HepG2 (cell line): ENCODE measurements around the gene NYNRIN. TPM values are rescaled to one million over a fixed set of nuclear protein-coding genes. Genes with fewer than 3 reads are reported as not detected.
A peak's percentile ranks its signal among the peaks of the same experiment; 100 is the strongest.

Experiments
- GPN1 ChIP-seq: sonication (generic); formaldehyde crosslinking; IDR thresholded peaks from 2 replicates; pipeline ENCODE4 v1.5.1; 2020; ENCODE audit warnings: missing genetic modification reagents, borderline replicate concordance
- HNF1B ChIP-seq: sonication (generic); formaldehyde crosslinking; IDR thresholded peaks from 2 replicates; pipeline ENCODE4 v1.5.1; 2020; ENCODE audit warnings: mild to moderate bottlenecking, moderate library complexity, missing genetic modification reagents
- HOXD1 ChIP-seq: sonication (generic); formaldehyde crosslinking; IDR thresholded peaks from 2 replicates; pipeline ENCODE4 v1.5.0; 2020; ENCODE audit warnings: missing genetic modification reagents
- JARID2 ChIP-seq: sonication (generic); formaldehyde crosslinking; IDR thresholded peaks from 2 replicates; pipeline ENCODE4 v1.8.1; 2023; ENCODE audit warnings: missing genetic modification reagents, inconsistent platforms; ENCODE audit not compliant: insufficient replicate concordance
- JUNB ChIP-seq: sonication (generic); formaldehyde crosslinking; IDR thresholded peaks from 2 replicates; pipeline ENCODE4 v1.8.0; 2022; ENCODE audit warnings: missing genetic modification reagents, mild to moderate bottlenecking, borderline replicate concordance
- KLF16 ChIP-seq, 2 experiments: sonication (generic) in 1 of 2; formaldehyde crosslinking in 1 of 2; IDR thresholded peaks; 2 replicates each; pipeline versions ENCODE4 v1.6.1 to v1.8.0; 2016 to 2023; ENCODE audit warnings: missing genetic modification reagents in 2 of 2, missing compliant biosample characterization in 1 of 2
- MAFG ChIP-seq: sonication (generic); formaldehyde crosslinking; IDR thresholded peaks from 2 replicates; pipeline ENCODE4 v1.5.1; 2020; ENCODE audit warnings: mild to moderate bottlenecking, missing genetic modification reagents
- NFE2L1 ChIP-seq: sonication (generic); formaldehyde crosslinking; IDR thresholded peaks from 2 replicates; pipeline ENCODE4 v1.4.0; 2020; ENCODE audit warnings: missing genetic modification reagents, mild to moderate bottlenecking, borderline replicate concordance
- NR2F2 ChIP-seq: IDR thresholded peaks from 2 replicates; pipeline ENCODE4 v1.6.1; 2012; ENCODE audit warnings: low read depth, inconsistent platforms, borderline replicate concordance
- NR2F6 ChIP-seq, 2 experiments: IDR thresholded peaks; 2 replicates each; pipeline ENCODE4 v1.6.1; 2016; ENCODE audit warnings: antibody characterized with exemption in 1 of 2, mild to moderate bottlenecking in 1 of 2
- PAF1 ChIP-seq: IDR thresholded peaks from 2 replicates; pipeline ENCODE4 v1.6.1; 2016; ENCODE audit warnings: missing genetic modification reagents, missing compliant biosample characterization
- PAX8 ChIP-seq: sonication (generic); formaldehyde crosslinking; IDR thresholded peaks from 2 replicates; pipeline ENCODE4 v1.8.0; 2022; ENCODE audit warnings: mild to moderate bottlenecking, missing genetic modification reagents, borderline replicate concordance
- RBM22 ChIP-seq: fragments of 200-400 bp; formaldehyde crosslinking; optimal IDR thresholded peaks from 2 replicates; pipeline ENCODE3; 2017; ENCODE audit warnings: mild to moderate bottlenecking, low read length, moderate library complexity
- SRY ChIP-seq: sonication (generic); formaldehyde crosslinking; IDR thresholded peaks from 2 replicates; pipeline ENCODE4 v1.8.0; 2022; ENCODE audit warnings: mild to moderate bottlenecking, missing genetic modification reagents
- TRAFD1 ChIP-seq: sonication (generic); formaldehyde crosslinking; IDR thresholded peaks from 2 replicates; pipeline ENCODE4 v1.5.1; 2020; ENCODE audit warnings: missing genetic modification reagents, mild to moderate bottlenecking, borderline replicate concordance
- ZNF180 ChIP-seq: sonication (generic); formaldehyde crosslinking; IDR thresholded peaks from 2 replicates; pipeline ENCODE4 v1.4.0; 2020; ENCODE audit warnings: low read depth, missing genetic modification reagents, borderline replicate concordance
- ZNF577 ChIP-seq: sonication (generic); formaldehyde crosslinking; IDR thresholded peaks from 2 replicates; pipeline ENCODE4 v1.4.0; 2020; ENCODE audit warnings: mild to moderate bottlenecking, low read depth, missing genetic modification reagents, borderline replicate concordance
- ZNF777 ChIP-seq: sonication (generic); formaldehyde crosslinking; IDR thresholded peaks from 2 replicates; pipeline ENCODE4 v1.4.0; 2020; ENCODE audit warnings: missing genetic modification reagents
- ZNF781 ChIP-seq: sonication (generic); formaldehyde crosslinking; IDR thresholded peaks from 2 replicates; pipeline ENCODE4 v1.5.1; 2020; ENCODE audit warnings: borderline replicate concordance, mild to moderate bottlenecking, missing genetic modification reagents; ENCODE audit errors: not compliant biosample characterization
- ZSCAN29 ChIP-seq: sonication (generic); formaldehyde crosslinking; conservative IDR thresholded peaks from 2 replicates; pipeline ENCODE4 v1.4.0; 2020; ENCODE audit warnings: mild to moderate bottlenecking, missing genetic modification reagents
- polyA plus RNA-seq, 8 experiments: library from polyadenylated mRNA; depleted of rRNA in 3 of 8; stranded (reverse) in 7 of 8; unstranded in 1 of 8; fragments of >200 nt; fragmentation: Illumina TruSeq in 4 of 8; extraction: Trizol in 4 of 8; gene quantifications; 2 replicates each; pipeline versions ENCODE4 v1.2.1 to v1.2.3, GENCODE V29; 2011 to 2016; ENCODE audit warnings: low read depth in 4 of 8, missing spikeins in 1 of 8, mixed read lengths in 1 of 8; ENCODE audit not compliant: insufficient read depth in 1 of 8
- total RNA-seq, 5 experiments: library from RNA; depleted of rRNA; stranded (reverse); fragments of >200 nt; fragmentation: Illumina TruSeq; extraction: Trizol; gene quantifications; 2 replicates each; pipeline ENCODE4 v1.2.3, GENCODE V29; 2016; ENCODE audit warnings: low read depth in 1 of 5
- TF ChIP-seq, protein P1 (sequence below): IDR thresholded peaks from 2 replicates; pipeline ENCODE4 v1.6.1; 2016; ENCODE audit warnings: missing compliant biosample characterization, missing genetic modification reagents, borderline replicate concordance
- TF ChIP-seq, protein P2 (sequence below): sonication (generic); formaldehyde crosslinking; IDR thresholded peaks from 2 replicates; pipeline ENCODE4 v1.4.0; 2020; ENCODE audit warnings: missing genetic modification reagents, borderline replicate concordance

The NYNRIN gene
- total and polyA plus RNA-seq, 2 of the 13 experiments (the other 11 are each of a cell fraction or from before 2014, with no cell fraction given): 0.63 to 1.1 TPM

DNA sequence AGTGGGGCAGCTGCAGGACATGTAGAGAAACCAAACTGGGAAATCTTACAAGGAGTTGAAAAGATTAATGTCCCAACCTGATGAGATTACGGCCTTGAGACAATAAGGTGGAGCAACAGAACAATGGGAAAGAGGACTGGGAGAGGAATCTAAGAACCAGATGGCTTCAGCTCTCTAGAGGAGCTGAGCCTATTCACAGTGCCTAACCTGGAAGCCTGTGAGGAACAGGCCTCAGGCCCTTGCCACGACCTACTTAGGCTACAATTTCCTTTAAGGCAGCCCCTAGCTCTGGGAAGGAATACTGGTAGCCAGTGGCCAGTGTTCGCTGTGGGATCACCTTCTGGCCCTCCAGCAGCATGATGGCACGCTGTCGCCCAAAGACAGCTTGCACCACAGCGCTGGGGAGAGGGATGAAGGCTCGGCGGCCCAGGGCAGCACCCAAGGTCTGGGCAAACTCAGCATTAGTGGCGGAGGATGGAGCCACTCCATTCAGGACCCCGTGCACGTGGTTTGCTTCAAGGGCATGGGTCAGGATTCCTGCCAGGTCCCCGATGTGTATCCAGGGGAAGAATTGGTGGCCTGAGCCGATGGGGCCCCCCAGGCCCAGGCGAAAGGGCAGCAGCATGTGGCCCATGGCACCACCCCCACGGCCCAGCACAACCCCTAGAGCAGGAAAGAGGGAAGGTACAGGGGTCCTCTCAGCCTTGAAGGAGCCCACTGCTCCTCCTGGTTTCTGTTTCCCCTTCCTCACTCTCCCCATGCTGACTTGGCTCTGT, 41.2 kb downstream of the NYNRIN start (continued):
- TF ChIP-seq HNF1B (CRISPR knock-in tag) (peak; percentile 16; the same call in 1 of the 2 replicates), SRY (CRISPR knock-in tag) (no peak), PAX8 (CRISPR knock-in tag) (no peak), NR2F6 (IDR thresholded peaks at IDR 0.05) (no peak), NR2F6 (CRISPR knock-in tag; IDR thresholded peaks at IDR 0.05) (no peak), ZNF781 (CRISPR knock-in tag) (no peak), JARID2 (CRISPR knock-in tag) (no peak), NFE2L1 (CRISPR knock-in tag) (no peak), ZSCAN29 (no peak), NR2F2 (no peak), MAFG (CRISPR knock-in tag) (no peak), TRAFD1 (CRISPR knock-in tag) (no peak), KLF16 (CRISPR knock-in tag; IDR thresholded peaks at IDR 0.05) (no peak), PAF1 (CRISPR knock-in tag) (peak; percentile 89), ZNF577 (CRISPR knock-in tag) (no peak), RBM22 (peak; percentile 47), ZNF180 (CRISPR knock-in tag) (no peak), ZNF777 (no peak), JUNB (CRISPR knock-in tag) (no peak), GPN1 (CRISPR knock-in tag) (no peak), HOXD1 (CRISPR knock-in tag) (0 out of 2 replicates have a peak, but pooled peaks have one; percentile 46)
- TF ChIP-seq, protein P1, sequence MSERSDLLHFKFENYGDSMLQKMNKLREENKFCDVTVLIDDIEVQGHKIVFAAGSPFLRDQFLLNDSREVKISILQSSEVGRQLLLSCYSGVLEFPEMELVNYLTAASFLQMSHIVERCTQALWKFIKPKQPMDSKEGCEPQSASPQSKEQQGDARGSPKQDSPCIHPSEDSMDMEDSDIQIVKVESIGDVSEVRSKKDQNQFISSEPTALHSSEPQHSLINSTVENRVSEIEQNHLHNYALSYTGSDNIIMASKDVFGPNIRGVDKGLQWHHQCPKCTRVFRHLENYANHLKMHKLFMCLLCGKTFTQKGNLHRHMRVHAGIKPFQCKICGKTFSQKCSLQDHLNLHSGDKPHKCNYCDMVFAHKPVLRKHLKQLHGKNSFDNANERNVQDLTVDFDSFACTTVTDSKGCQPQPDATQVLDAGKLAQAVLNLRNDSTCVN: no peak
- TF ChIP-seq, protein P2, sequence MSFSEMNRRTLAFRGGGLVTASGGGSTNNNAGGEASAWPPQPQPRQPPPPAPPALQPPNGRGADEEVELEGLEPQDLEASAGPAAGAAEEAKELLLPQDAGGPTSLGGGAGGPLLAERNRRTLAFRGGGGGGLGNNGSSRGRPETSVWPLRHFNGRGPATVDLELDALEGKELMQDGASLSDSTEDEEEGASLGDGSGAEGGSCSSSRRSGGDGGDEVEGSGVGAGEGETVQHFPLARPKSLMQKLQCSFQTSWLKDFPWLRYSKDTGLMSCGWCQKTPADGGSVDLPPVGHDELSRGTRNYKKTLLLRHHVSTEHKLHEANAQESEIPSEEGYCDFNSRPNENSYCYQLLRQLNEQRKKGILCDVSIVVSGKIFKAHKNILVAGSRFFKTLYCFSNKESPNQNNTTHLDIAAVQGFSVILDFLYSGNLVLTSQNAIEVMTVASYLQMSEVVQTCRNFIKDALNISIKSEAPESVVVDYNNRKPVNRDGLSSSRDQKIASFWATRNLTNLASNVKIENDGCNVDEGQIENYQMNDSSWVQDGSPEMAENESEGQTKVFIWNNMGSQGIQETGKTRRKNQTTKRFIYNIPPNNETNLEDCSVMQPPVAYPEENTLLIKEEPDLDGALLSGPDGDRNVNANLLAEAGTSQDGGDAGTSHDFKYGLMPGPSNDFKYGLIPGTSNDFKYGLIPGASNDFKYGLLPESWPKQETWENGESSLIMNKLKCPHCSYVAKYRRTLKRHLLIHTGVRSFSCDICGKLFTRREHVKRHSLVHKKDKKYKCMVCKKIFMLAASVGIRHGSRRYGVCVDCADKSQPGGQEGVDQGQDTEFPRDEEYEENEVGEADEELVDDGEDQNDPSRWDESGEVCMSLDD (CRISPR knock-in tag): no peak
